GM12891 (cell line): ENCODE data around the gene TAS2R1.

Experiments
- PAX5 ChIP-seq: IDR thresholded peaks from 2 replicates; pipeline ENCODE4 v1.6.1; 2011; ENCODE audit warnings: low read length, moderate library complexity, mild to moderate bottlenecking; ENCODE audit not compliant: insufficient read depth, severe bottlenecking
- POLR2A ChIP-seq: IDR thresholded peaks from 2 replicates; pipeline ENCODE4 v1.6.1; 2011; ENCODE audit warnings: low read depth, low read length, control low read depth
- POLR2AphosphoS5 ChIP-seq: IDR thresholded peaks from 2 replicates; pipeline ENCODE4 v1.6.1; 2011; ENCODE audit warnings: low read depth, low read length, control low read depth
- POU2F2 ChIP-seq: IDR thresholded peaks from 2 replicates; pipeline ENCODE4 v1.6.1; 2011; ENCODE audit warnings: low read depth, mild to moderate bottlenecking, control low read depth, low read length, moderate library complexity
- SPI1 ChIP-seq: IDR thresholded peaks from 2 replicates; pipeline ENCODE4 v1.6.1; 2011; ENCODE audit warnings: low read depth, low read length, control low read depth
- TAF1 ChIP-seq: IDR thresholded peaks from 2 replicates; pipeline ENCODE4 v1.6.1; 2011; ENCODE audit warnings: low read depth, low read length, control low read depth

- TF ChIP-seq POLR2A = no peak
- no peak for TF ChIP-seq SPI1
- no peak for TF ChIP-seq POLR2AphosphoS5
- no peak for TF ChIP-seq TAF1
- TF ChIP-seq PAX5 = no peak
- no peak for TF ChIP-seq POU2F2
These were observed 6.5 kb downstream of the TAS2R1 start for GRCh38 chr5:9623661-9624060.
